GM19240 (cell line): ENCODE data around the gene IL13RA1.
A peak's percentile ranks its signal among the peaks of the same experiment; 100 is the strongest.
"Not testable (repeated sequence)": the region's sequence is repeated elsewhere in the genome, so short reads cannot be mapped to it uniquely, and the experiment has no call there.

Experiments used
- DNase-seq: peaks from one replicate; pipeline ENCODE4 v3.0.0; 2011; ENCODE audit warnings: low spot score; ENCODE audit not compliant: insufficient read length

The IL13RA1 gene

DNA sequence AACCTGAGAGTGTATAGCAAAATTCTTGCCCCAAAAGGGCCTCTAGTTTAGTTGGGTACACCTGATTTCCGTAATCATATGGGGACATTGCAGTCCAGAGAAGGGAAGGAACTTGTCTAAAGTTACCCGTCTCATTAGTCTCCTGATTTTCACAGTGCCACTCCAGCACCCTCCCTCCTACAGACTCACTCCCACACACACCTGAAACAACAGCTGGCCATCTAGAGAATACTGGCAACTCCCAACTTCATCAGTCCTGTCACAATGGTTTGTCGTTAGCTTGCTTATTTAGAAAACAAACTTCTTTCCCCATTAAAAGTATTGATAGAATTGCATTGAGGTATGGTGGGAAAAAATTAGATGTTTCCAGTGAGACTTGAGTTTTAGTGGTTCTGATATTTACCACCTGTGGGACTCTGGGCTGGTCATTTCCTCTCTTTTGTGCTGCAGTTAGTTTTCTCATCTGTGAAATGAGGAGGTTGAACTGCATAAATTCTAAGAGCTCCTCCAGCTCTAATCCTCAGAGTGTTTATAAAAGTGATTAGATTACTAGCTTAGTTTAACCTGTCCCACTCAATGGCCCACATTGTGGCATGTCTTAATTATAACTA, 1.7 kb downstream of the IL13RA1 start:
- DNase-seq, result no peak

DNA sequence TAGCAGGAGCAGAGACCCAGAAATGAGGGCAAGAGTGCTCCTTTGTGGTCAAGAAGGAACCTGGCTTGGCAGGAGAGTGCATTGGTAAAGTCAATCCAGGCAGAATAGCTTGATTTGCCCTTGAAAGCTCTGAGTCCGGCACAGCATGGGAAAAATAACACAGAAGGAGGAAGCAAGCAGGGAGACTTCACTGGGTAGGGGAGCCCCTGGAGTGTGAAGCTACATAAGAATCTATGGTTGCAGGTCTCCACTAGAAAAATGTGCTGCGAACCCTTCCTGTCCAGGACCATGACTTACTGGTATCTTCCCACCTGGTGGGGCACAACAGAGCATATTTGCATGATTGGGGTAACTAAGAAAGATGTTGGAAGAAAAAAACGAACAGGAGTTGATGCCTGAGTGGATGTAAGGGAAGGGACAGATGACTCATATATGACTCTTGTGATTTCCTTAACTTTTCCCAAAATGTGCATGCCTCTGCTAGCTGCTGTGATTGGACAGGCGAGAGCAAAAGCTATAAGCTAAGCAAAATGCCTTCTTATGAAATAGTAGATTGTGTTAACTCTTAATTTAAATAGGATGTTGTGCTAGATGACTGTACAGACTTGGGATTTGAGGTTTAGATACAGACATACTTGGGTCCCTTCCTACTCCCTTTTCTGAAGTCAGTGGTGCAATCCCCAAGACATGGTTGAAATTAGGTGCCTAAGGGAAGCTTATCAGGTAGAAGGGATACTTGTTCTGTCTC, 3.3 kb downstream of the IL13RA1 start:
- no peak for DNase-seq

GRCh38 chrX:118732551-118732950, 5.1 kb downstream of the IL13RA1 start:
- not testable (repeated sequence) for DNase-seq

- DNase-seq, result no peak
Measured at GRCh38 chrX:118734909-118735308, 7.5 kb downstream of the IL13RA1 start.

DNA sequence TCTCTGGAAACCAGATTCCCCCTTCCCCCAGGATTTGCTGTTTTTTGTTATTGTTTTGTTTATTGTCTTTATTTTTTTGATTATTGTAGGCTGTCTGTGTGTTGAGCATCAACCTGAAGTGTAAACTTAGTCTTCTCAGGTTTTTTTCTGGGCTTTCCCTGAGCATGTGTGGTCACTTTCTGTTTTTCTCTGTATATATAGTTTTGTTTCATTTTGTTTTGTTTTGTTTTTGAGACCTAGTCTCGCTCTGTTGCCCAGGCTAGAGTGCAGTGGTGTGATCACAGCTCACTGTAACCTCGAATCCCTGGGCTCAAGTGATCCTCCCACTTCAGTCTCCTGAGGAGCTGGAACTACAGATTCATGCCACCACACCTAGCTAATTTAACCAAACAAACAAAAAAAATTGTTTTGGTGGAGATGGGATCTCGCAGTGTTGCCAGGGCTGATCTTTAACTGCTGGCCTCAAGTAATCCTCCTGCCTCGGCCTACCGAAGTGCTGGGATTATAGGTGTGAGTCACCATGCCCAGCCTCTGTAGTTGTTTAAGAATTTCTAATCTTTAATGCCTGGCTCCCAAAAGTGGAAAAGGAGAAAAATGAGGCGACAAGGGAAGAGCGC, 9.1 kb downstream of the IL13RA1 start:
- DNase-seq, result no peak

DNA sequence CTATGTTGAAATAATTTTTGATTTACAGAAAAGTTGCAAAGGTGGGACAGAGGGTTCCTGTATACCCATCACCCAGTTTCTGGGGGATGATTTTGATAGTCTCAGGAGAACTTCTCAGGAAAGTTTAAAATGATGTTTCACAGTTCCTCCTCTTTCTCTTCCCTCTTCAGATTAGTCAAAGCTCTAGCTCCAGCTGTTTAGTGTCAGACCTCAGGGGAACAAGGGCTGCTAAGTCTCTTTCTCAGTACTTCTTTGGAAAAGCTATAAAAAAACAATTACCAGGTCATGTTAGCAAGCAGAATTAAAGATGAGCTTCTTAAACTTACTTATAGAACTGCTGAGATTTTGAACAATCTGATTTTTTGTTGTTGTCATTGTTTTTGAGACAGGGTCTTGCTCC, 12.2 kb downstream of the IL13RA1 start:
- DNase-seq, result no peak

- DNase-seq, result no peak
Measured at GRCh38 chrX:118740276-118740889, 13.0 kb downstream of the IL13RA1 start.

DNA sequence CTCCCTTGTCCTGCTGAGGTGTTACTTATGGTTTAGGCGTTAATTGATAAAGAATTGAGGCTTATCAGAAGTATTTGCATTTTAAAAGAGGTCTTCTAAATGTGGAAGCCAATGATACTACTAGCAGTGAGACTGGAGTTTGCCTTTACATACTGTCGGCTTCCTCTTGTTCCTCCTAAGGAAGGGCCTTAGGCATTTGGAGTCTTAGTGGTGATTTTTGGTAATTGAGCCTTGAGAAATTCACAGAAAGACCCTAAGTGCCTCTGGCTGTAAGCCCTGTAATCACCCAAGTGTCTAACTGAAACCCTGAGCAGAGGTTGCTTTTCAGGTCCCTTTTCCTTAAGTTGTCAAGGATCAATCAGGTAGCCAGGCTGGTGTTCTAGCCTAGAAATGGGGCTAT, 14.8 kb downstream of the IL13RA1 start:
- no peak for DNase-seq

DNA sequence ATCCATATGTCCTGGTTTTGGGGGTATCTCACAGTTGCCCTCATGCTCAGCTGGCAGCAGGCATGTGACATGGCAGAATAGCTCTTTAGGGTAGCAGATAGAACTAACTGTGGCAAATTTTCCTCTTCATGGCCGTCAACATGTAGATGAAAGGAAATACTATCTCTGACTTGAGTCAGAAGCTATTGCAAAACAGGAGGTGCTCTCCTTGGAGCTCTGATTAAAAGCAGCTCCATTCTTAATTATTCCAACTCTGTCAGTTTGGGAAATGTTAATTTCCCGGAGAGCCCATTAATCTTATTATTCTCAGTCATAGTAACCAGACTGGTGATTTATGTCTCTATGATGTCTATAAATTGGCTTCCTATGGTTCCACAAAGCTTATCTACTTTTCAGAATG, 18.2 kb downstream of the IL13RA1 start:
- no peak for DNase-seq

- DNase-seq, result peak; percentile 14
Measured at GRCh38 chrX:118751950-118752783, 24.8 kb downstream of the IL13RA1 start.

DNA sequence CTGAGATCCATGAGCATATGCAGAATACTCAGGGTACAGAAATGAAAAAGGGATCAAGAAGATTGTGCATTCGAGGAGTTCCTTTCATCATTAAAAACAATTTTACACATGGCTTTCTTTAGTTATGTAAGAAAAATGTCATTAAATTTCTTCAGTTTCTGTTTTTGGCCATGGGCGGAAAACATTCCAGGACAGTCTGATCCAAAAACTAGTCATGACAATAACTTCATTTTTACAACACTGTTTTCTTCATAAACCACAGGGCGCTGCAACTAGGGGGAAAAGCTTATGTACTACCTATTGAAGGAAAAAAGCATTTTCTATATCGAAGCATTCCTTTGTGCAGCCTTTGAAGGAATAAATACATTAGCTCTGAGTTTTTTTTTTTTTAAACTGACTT, 28.2 kb downstream of the IL13RA1 start:
- no peak for DNase-seq

GRCh38 chrX:118756101-118756500, 28.7 kb downstream of the IL13RA1 start:
- no peak for DNase-seq

DNA sequence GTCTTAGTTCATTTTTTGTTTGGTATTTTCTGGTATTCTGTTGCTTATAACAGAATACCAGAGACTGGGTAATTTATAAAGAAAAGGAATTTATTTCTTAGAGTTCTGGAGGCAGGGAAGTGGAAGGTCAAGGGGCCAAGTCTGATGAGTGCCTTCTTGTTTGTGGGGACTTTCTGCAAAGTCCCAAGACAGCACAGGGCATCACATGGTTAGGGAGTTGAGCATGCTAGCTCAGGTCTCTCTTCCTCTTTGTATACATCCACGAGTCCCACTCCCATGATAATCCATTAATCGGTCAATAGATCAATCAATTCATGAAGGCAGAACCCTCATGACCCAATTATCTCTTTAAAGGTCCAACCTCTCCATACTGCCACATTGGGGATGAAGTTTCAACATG, 31.1 kb downstream of the IL13RA1 start:
- DNase-seq, result no peak

DNA sequence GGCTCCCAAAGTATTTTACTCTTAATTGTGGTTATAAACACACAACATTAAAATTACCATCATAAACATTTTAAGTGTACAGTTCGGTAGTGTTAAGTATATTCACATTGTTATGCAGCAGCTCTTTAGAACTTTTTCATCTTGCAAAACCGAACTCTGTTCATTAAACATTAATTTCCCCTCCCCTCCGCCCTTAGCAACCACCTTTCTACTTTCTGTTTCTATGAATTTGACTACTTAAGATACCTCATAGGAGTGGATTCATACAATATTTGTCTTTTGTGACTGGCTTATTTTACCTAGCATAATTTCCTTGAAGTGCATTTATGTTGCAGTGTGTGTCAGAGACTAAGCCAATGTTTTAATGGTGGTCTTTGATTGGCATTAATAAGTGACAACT, 32.6 kb downstream of the IL13RA1 start:
- no peak for DNase-seq

DNA sequence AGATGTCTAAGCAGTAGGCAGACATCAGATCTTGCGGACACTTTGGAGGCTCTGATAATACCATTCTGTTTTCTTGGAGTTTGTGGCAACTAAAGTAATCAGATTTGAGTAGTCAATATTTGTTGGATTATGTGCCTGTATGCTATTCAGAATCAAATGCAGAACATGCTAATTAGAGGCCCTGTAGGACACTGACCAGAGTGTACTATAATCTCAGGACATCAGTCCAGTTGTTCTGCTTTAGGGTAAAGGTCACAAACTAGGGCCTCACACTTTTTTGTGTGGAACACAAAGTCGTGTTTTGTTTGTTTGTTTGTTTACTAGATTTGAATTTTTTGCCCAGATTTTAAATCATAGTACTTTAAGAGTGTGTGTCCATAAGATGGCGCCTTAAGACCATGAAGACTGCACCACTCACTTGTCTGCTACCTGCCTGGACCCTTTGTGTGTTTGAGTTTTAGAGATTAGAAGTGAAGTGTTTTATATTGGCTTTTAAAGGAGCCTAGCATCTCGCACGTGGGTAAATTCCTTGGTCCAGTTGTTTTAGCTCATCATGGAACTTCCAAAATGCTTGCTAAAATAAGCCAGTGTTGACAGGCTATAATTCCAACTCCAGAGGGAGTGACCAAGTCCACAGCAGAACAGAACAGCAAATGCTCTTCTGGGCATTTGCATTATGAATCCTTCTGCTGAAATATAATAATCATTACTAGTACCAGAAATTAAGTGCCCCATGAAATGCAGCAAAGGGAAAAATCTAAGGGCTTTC, 34.7 kb downstream of the IL13RA1 start:
- no peak for DNase-seq

- DNase-seq, result no peak
Measured at GRCh38 chrX:118763489-118763888, 36.1 kb downstream of the IL13RA1 start.

- no peak for DNase-seq
Measured at GRCh38 chrX:118764122-118764521, 36.7 kb downstream of the IL13RA1 start.

- no peak for DNase-seq
Measured at GRCh38 chrX:118770133-118770760, 42.8 kb downstream of the IL13RA1 start.

- no peak for DNase-seq
Measured at GRCh38 chrX:118772051-118772450, 44.6 kb downstream of the IL13RA1 start.

GRCh38 chrX:118773782-118774181, 46.4 kb downstream of the IL13RA1 start:
- DNase-seq, result no peak
